Parathyroid adenoma (tissue), 2 donors: ENCODE results near the gene GLIPR1.
"Not testable (repeated sequence)": the region's sequence is repeated elsewhere in the genome, so short reads cannot be mapped to it uniquely, and the experiment has no call there.

Source experiments
- H2AFZ ChIP-seq: fragments of 300-600 bp; sonication (generic); one replicate; pipeline ENCODE4 v1.7.0; 2017; ENCODE audit warnings: antibody characterized with exemption, mild to moderate bottlenecking
- H3K27ac ChIP-seq: fragments of 300-600 bp; sonication (generic); one replicate; pipeline ENCODE4 v1.7.0; 2017
- H3K27me3 ChIP-seq: fragments of 300-600 bp; sonication (generic); one replicate; pipeline ENCODE4 v1.7.0; 2017; ENCODE audit warnings: low read length; ENCODE audit not compliant: control insufficient read depth, insufficient read depth
- H3K36me3 ChIP-seq: fragments of 300-600 bp; sonication (generic); one replicate; pipeline ENCODE4 v1.7.0; 2017; ENCODE audit warnings: low read length; ENCODE audit not compliant: control insufficient read depth, insufficient read depth
- H3K4me1 ChIP-seq: fragments of 300-600 bp; sonication (generic); one replicate; pipeline ENCODE4 v1.7.0; 2017; ENCODE audit warnings: control low read depth
- H3K4me2 ChIP-seq: fragments of 300-600 bp; sonication (generic); one replicate; pipeline ENCODE4 v1.7.0; 2017; ENCODE audit warnings: low read length
- H3K4me3 ChIP-seq: fragments of 300-600 bp; sonication (generic); one replicate; pipeline ENCODE4 v1.7.0; 2017; ENCODE audit warnings: low read depth, low read length
- H3K79me2 ChIP-seq: fragments of 300-600 bp; sonication (generic); one replicate; pipeline ENCODE4 v1.7.0; 2017; ENCODE audit warnings: control low read depth
- H3K9ac ChIP-seq: fragments of 300-600 bp; sonication (generic); one replicate; pipeline ENCODE4 v1.7.0; 2017; ENCODE audit warnings: mild to moderate bottlenecking
- H3K9me3 ChIP-seq: fragments of 300-600 bp; sonication (generic); one replicate; pipeline ENCODE4 v1.7.0; 2017; ENCODE audit warnings: low read length; ENCODE audit not compliant: control insufficient read depth
- TF ChIP-seq, protein P1 (sequence below): fragments of 300-600 bp; sonication (generic); IDR thresholded peaks from one replicate; pipeline ENCODE4 v1.7.0; 2017; ENCODE audit warnings: antibody characterized with exemption, mild to moderate bottlenecking
- donor health status: primary hyperparathyroidism.

The GLIPR1 gene

DNA sequence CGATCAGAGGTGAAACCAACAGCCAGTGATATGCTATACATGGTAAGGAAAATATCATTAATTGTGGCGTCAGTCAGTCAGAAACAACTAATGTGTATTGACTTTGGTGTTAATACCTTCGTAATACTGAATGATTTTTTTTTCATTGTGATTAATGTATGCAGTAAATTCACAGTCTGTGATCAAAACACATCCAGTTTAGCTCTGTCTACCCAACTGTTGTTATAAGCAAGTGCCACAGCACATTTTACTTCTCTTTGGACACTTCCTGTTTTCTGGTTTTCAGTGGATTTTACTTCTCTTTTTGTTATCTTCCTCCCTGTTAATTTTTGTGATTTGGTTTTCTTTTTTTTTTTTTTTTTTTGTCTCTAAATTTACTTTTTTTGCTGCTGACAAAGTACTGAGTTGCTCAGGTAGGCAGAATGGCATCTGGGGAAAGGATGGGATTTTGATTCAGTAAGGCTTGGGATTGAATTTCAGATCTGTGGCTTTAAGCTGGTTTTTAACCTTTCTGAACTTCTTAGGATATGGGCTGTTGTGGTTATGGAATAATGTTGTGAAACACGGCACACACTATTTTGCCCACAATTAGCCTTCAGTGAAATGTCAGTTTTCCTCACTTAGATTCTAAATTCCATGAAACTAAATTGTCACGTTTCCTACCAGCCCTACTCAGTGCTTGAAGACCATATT, 604 bp downstream of the GLIPR1 start:
- H3K79me2 ChIP-seq: no peaks in the 10 kb centered on the region
- peak overlapping the region; percentile 37 for H3K4me2 ChIP-seq
- H3K9ac ChIP-seq: no peak overlapping the region
- H3K4me1 ChIP-seq: no peaks in the 10 kb centered on the region
- no peak overlapping the region for H2AFZ ChIP-seq
- no peaks in the 10 kb centered on the region for H3K9me3 ChIP-seq
- TF ChIP-seq, protein P1, sequence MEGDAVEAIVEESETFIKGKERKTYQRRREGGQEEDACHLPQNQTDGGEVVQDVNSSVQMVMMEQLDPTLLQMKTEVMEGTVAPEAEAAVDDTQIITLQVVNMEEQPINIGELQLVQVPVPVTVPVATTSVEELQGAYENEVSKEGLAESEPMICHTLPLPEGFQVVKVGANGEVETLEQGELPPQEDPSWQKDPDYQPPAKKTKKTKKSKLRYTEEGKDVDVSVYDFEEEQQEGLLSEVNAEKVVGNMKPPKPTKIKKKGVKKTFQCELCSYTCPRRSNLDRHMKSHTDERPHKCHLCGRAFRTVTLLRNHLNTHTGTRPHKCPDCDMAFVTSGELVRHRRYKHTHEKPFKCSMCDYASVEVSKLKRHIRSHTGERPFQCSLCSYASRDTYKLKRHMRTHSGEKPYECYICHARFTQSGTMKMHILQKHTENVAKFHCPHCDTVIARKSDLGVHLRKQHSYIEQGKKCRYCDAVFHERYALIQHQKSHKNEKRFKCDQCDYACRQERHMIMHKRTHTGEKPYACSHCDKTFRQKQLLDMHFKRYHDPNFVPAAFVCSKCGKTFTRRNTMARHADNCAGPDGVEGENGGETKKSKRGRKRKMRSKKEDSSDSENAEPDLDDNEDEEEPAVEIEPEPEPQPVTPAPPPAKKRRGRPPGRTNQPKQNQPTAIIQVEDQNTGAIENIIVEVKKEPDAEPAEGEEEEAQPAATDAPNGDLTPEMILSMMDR: no peak
- H3K4me3 ChIP-seq: peak overlapping the region; percentile 42
- no peaks in the 10 kb centered on the region for H3K27me3 ChIP-seq
- H3K27ac ChIP-seq: no peak overlapping the region
- H3K36me3 ChIP-seq: no peaks in the 10 kb centered on the region

DNA sequence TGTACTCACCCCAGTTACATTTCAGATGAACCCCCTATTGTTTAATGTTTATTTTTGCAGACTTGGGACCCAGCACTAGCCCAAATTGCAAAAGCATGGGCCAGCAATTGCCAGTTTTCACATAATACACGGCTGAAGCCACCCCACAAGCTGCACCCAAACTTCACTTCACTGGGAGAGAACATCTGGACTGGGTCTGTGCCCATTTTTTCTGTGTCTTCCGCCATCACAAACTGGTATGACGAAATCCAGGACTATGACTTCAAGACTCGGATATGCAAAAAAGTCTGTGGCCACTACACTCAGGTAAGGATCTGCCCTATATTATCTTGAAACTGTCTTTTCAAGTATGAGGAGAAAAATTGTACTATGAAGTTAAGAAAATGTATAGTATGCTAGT, 1.2 kb downstream of the GLIPR1 start:
- H3K79me2 ChIP-seq: no peaks in the 10 kb centered on the region
- TF ChIP-seq, protein P1: no peak
- no peak overlapping the region for H3K4me3 ChIP-seq
- no peak overlapping the region for H2AFZ ChIP-seq
- H3K4me1 ChIP-seq: no peaks in the 10 kb centered on the region
- no peak overlapping the region for H3K27ac ChIP-seq
- no peaks in the 10 kb centered on the region for H3K9me3 ChIP-seq
- H3K27me3 ChIP-seq: no peaks in the 10 kb centered on the region
- H3K4me2 ChIP-seq: peak overlapping the region; percentile 23
- H3K36me3 ChIP-seq: no peaks in the 10 kb centered on the region
- no peak overlapping the region for H3K9ac ChIP-seq

DNA sequence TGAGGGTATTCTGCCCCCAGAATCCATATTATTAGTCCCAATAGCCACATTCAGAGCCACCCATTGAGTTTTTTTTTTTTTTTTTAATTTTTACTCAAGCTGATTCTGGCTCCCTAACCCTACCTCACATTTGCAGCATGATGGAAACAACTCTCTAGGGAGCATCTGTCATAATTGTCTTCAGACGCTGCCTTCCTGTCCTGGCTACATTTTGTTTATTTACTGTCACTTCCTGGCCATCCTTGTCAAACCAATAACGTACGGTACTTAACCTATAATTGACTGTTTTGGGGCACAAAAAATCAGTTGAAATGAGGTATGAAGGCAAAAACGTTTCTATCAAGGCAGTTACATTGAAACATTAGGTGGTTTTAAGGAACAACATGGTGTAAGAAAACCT, 2.1 kb downstream of the GLIPR1 start:
- H3K4me3 ChIP-seq: no peak overlapping the region
- no peak overlapping the region for H3K9ac ChIP-seq
- TF ChIP-seq, protein P1: no peak
- H3K4me2 ChIP-seq: no peak overlapping the region
- no peak overlapping the region for H2AFZ ChIP-seq
- no peaks in the 10 kb centered on the region for H3K36me3 ChIP-seq
- H3K27me3 ChIP-seq: no peaks in the 10 kb centered on the region
- no peak overlapping the region for H3K27ac ChIP-seq
- no peaks in the 10 kb centered on the region for H3K79me2 ChIP-seq
- no peaks in the 10 kb centered on the region for H3K9me3 ChIP-seq
- H3K4me1 ChIP-seq: no peaks in the 10 kb centered on the region

DNA sequence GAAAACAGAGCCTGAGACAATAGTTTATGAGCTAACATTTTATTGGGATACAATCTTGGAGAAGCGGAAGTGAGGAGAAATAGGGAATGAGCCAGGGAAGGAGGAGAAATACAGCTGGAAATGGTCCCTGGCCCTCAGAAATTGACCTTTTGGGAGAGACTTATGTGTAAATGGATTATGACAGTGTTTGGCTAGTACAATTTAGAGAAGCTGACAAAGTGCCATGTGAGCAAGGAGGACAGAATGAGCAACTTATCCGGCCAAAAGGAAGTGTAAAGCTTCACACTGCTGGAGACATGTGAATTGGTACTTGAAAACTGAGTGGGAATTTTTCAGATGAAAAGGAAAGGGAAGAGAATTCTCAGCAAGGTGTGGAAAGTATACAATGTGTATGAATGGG, 2.9 kb downstream of the GLIPR1 start:
- H3K4me1 ChIP-seq: no peaks in the 10 kb centered on the region
- H3K36me3 ChIP-seq: no peaks in the 10 kb centered on the region
- no peak overlapping the region for H3K9ac ChIP-seq
- H3K9me3 ChIP-seq: no peaks in the 10 kb centered on the region
- H3K4me3 ChIP-seq: no peak overlapping the region
- no peak overlapping the region for H2AFZ ChIP-seq
- no peaks in the 10 kb centered on the region for H3K27me3 ChIP-seq
- no peak overlapping the region for H3K27ac ChIP-seq
- TF ChIP-seq, protein P1: no peak
- no peaks in the 10 kb centered on the region for H3K79me2 ChIP-seq
- H3K4me2 ChIP-seq: no peak overlapping the region

DNA sequence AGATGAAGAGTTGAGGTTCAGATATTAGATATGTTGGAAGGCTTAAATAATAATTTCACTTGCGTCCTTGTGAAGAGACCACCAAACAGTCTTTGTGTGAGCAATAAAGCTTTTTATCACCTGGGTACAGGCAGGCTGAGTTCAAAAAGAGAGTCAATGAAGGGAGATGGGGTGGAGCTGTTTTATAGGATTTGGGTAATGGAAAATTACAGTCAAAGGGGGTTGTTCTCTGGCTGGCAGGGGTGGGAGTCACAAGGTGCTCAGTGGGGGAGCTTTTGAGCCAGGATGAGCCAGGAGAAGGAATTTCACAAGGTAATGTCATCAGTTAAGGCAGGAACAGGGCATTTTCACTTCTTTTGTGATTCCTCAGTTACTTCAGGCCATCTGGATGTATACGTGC, 3.9 kb downstream of the GLIPR1 start:
- not testable (repeated sequence) for H2AFZ ChIP-seq, H3K4me1 ChIP-seq, H3K9me3 ChIP-seq, H3K4me2 ChIP-seq, H3K4me3 ChIP-seq, H3K36me3 ChIP-seq, H3K79me2 ChIP-seq, H3K27me3 ChIP-seq, H3K9ac ChIP-seq, H3K27ac ChIP-seq
